ENCODE measurements around the gene B3GNT3.

The B3GNT3 gene

GRCh38 chr19:17802137-17802858, 7.4 kb downstream of the B3GNT3 start:
- no peak for TF ChIP-seq CTCF (IDR thresholded peaks at IDR 0.05; ENCODE audit: low read depth, low read length, missing control alignments)
- DNase-seq (ENCODE audit: extremely low read depth, low read depth) = no peak
- H3K4me3 ChIP-seq (replicated peaks; ENCODE audit: low read depth, low read length) = no peak overlapping the region

- TF ChIP-seq CTCF (IDR thresholded peaks at IDR 0.05; ENCODE audit: low read depth, low read length, missing control alignments) = no peak
- DNase-seq (ENCODE audit: extremely low read depth, low read depth) = no peak
- H3K4me3 ChIP-seq (replicated peaks; ENCODE audit: low read depth, low read length) = no peak overlapping the region
Observed at GRCh38 chr19:17803264-17803896, 8.4 kb downstream of the B3GNT3 start.

GRCh38 chr19:17805427-17805826, 10.5 kb downstream of the B3GNT3 start:
- TF ChIP-seq CTCF (IDR thresholded peaks at IDR 0.05; ENCODE audit: low read depth, low read length, missing control alignments) = no peak
- DNase-seq (ENCODE audit: extremely low read depth, low read depth) = no peak

GRCh38 chr19:17806945-17807344, 12.0 kb downstream of the B3GNT3 start:
- no peak overlapping the region for H3K4me3 ChIP-seq (replicated peaks; ENCODE audit: low read depth, low read length)
- DNase-seq (ENCODE audit: extremely low read depth, low read depth) = no peak
- no peak for TF ChIP-seq CTCF (IDR thresholded peaks at IDR 0.05; ENCODE audit: low read depth, low read length, missing control alignments)

More at GRCh38 chr19:17805427-17805826, 10.5 kb downstream of the B3GNT3 start:
- H3K4me3 ChIP-seq (replicated peaks; ENCODE audit: low read depth, low read length) = no peak overlapping the region

GRCh38 chr19:17807731-17808316, 12.9 kb downstream of the B3GNT3 start:
- no peak for DNase-seq (ENCODE audit: extremely low read depth, low read depth)
- no peak overlapping the region for H3K4me3 ChIP-seq (replicated peaks; ENCODE audit: low read depth, low read length)
- no peak for TF ChIP-seq CTCF (IDR thresholded peaks at IDR 0.05; ENCODE audit: low read depth, low read length, missing control alignments)

- H3K4me3 ChIP-seq (replicated peaks; ENCODE audit: low read depth, low read length) = no peak overlapping the region
- TF ChIP-seq CTCF (IDR thresholded peaks at IDR 0.05; ENCODE audit: low read depth, low read length, missing control alignments) = no peak
- DNase-seq (ENCODE audit: extremely low read depth, low read depth) = no peak
Observed at GRCh38 chr19:17811103-17811502, 16.2 kb downstream of the B3GNT3 start.
